MCF 10A (cell line): ENCODE results near the gene PCNX1. TPM values are rescaled to one million over a fixed set of nuclear protein-coding genes. Genes with fewer than 3 reads are reported as not detected.
"Not testable (repeated sequence)": the region's sequence is repeated elsewhere in the genome, so short reads cannot be mapped to it uniquely, and the experiment has no call there.

Experiments
- BruUV-seq: library from RNA; stranded (reverse); fragments of 400-500 nt; replicated peaks from 2 replicates; lab custom pipeline; 2021; lab: Mats Ljungman, UMichigan
- CTCF ChIA-PET: fragments of 300-600 bp; sonication (Branson Sonifier 250); formaldehyde crosslinking; extraction: SDS; loops from one replicate; lab custom pipeline; 2021; ENCODE audit warnings: antibody characterized with exemption, inconsistent platforms; lab: Yijun Ruan, JAX
- POLR2A ChIA-PET: fragments of 300-600, 350-650 bp; sonication (Branson Sonifier 250); formaldehyde crosslinking; extraction: SDS; loops from one replicate; lab custom pipeline; 2020; ENCODE audit warnings: antibody characterized with exemption, inconsistent platforms; lab: Yijun Ruan, JAX
- DNase-seq: peaks from one replicate; pipeline ENCODE4 v3.0.0-alpha.2; 2018; ENCODE audit not compliant: unreplicated experiment
- H3K27ac Mint-ChIP-seq: one replicate; pipeline ENCODE4 v1.8.0; 2022; ENCODE audit warnings: mild to moderate bottlenecking, low read depth, mixed read lengths; ENCODE audit not compliant: unreplicated experiment
- H3K27me3 Mint-ChIP-seq: one replicate; pipeline ENCODE4 v1.8.0; 2022; ENCODE audit warnings: mixed read lengths; ENCODE audit not compliant: insufficient read depth, unreplicated experiment
- H3K36me3 Mint-ChIP-seq: one replicate; pipeline ENCODE4 v1.8.0; 2022; ENCODE audit warnings: mild to moderate bottlenecking, moderate library complexity, mixed read lengths; ENCODE audit not compliant: insufficient read depth, unreplicated experiment
- H3K4me1 Mint-ChIP-seq: one replicate; pipeline ENCODE4 v1.8.0; 2022; ENCODE audit warnings: mixed read lengths; ENCODE audit not compliant: insufficient read depth, unreplicated experiment
- H3K4me3 Mint-ChIP-seq: one replicate; pipeline ENCODE4 v1.8.0; 2022; ENCODE audit warnings: mild to moderate bottlenecking, moderate library complexity, mixed read lengths; ENCODE audit not compliant: unreplicated experiment
- H3K9me3 Mint-ChIP-seq: one replicate; pipeline ENCODE4 v1.8.0; 2022; ENCODE audit warnings: mixed read lengths; ENCODE audit not compliant: unreplicated experiment
- intact Hi-C: fragments of 100-400 bp; cut with micrococcal nuclease; formaldehyde crosslinking; loops from 2 replicates; pipeline ENCODE4 v1.14.1; 2022
- total RNA-seq: library from RNA; stranded (reverse); gene quantifications from 2 replicates; pipeline ENCODE4 v1.2.3, GENCODE V29; 2022
- TF ChIP-seq, protein P1 (sequence below): fragments of 200-600 bp; IDR thresholded peaks from one replicate; pipeline ENCODE4 v1.8.0; 2022; ENCODE audit warnings: antibody characterized with exemption, mild to moderate bottlenecking; ENCODE audit not compliant: unreplicated experiment

PCNX1 gene
- total RNA-seq, 1 experiment from 2014 or later = 55.6 TPM

- H3K4me3 Mint-ChIP-seq = no peak overlapping the region
- ChIA-PET POLR2A (interaction anchor here (0.6 to 1.1 kb wide), 2 partner anchors 11 to 282 kb away, joined by 3 read pairs; no protein-coding TSS in a partner anchor), CTCF (interaction anchor here (0.5 to 1.0 kb wide), 9 partner anchors 15 to 732 kb away, joined by 3 to 6 read pairs (median 3); no protein-coding TSS in a partner anchor)
- peaks cover 18% of the 10 kb centered on the region for H3K4me1 Mint-ChIP-seq
- no peaks in the 10 kb centered on the region for H3K9me3 Mint-ChIP-seq
- intact Hi-C loops = no loop called here
- no peaks in the 10 kb centered on the region for H3K36me3 Mint-ChIP-seq
- TF ChIP-seq, protein P1, sequence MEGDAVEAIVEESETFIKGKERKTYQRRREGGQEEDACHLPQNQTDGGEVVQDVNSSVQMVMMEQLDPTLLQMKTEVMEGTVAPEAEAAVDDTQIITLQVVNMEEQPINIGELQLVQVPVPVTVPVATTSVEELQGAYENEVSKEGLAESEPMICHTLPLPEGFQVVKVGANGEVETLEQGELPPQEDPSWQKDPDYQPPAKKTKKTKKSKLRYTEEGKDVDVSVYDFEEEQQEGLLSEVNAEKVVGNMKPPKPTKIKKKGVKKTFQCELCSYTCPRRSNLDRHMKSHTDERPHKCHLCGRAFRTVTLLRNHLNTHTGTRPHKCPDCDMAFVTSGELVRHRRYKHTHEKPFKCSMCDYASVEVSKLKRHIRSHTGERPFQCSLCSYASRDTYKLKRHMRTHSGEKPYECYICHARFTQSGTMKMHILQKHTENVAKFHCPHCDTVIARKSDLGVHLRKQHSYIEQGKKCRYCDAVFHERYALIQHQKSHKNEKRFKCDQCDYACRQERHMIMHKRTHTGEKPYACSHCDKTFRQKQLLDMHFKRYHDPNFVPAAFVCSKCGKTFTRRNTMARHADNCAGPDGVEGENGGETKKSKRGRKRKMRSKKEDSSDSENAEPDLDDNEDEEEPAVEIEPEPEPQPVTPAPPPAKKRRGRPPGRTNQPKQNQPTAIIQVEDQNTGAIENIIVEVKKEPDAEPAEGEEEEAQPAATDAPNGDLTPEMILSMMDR = no peak
- DNase-seq = no peak
- no peaks in the 10 kb centered on the region for H3K27me3 Mint-ChIP-seq
- H3K27ac Mint-ChIP-seq = no peak overlapping the region
- no TSS peak for BruUV-seq
Observed at GRCh38 chr14:71122866-71123565, 215.8 kb downstream of the PCNX1 start.

GRCh38 chr14:71123579-71124135, 216.4 kb downstream of the PCNX1 start:
- Mint-ChIP-seq H3K27me3 (no peaks in the 10 kb centered on the region), H3K27ac (no peak overlapping the region), H3K4me3 (no peak overlapping the region), H3K9me3 (no peaks in the 10 kb centered on the region), H3K36me3 (no peaks in the 10 kb centered on the region), H3K4me1 (peaks cover 16% of the 10 kb centered on the region)
- ChIA-PET POLR2A (interaction anchor here (1.1 kb wide), 1 partner anchor 10 kb away, joined by 3 read pairs; no protein-coding TSS in a partner anchor), CTCF (interaction anchor here (0.5 to 0.8 kb wide), 5 partner anchors 15 to 731 kb away, joined by 3 to 6 read pairs (median 4); no protein-coding TSS in a partner anchor)
- no TSS peak for BruUV-seq
- TF ChIP-seq, protein P1 = no peak
- intact Hi-C loops = no loop called here
- DNase-seq = no peak

- H3K4me3 Mint-ChIP-seq, H3K9me3 Mint-ChIP-seq, CTCF ChIA-PET, H3K27ac Mint-ChIP-seq, POLR2A ChIA-PET, DNase-seq, BruUV-seq, intact Hi-C loops, H3K27me3 Mint-ChIP-seq, H3K36me3 Mint-ChIP-seq: not testable (repeated sequence)
- H3K4me1 Mint-ChIP-seq = peaks cover 11% of the 10 kb centered on the region
Observed at GRCh38 chr14:71129716-71130490, 222.6 kb downstream of the PCNX1 start.

DNA sequence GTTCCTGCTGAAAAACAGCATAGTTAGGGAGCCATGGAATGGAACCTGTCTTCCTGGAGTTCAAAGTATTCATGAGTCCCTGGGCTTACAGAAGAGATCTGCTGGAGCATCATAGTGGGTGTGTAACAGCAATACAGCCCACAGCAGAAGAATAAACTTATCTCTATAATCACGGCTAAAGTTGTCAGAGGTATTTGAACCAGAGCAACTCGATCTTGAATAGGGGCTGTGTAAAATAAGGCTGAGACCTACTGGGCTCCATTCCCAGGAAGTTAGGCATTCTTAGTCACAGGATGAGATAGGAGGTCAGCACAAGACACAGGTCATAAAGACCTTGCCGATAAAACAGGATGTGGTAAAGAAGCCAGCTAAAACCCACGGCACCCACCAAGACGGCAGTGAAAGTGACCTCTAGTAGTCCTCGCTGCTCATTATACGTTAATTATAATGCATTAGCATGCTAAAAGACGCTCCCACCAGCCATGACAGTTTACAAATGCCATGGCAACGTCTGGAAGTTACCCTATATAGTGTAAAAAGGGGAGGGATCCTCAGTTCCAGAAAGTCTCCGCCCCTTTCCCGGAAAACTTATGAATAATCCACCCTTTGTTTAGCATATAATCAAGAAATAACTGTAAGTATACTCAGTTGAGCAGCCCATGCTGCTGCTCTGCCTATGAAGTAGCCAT, 223.4 kb downstream of the PCNX1 start:
- TF ChIP-seq, protein P1 = no peak
- CTCF ChIA-PET = interaction anchor here (0.6 kb wide), 1 partner anchor 123 kb away, joined by 4 read pairs; no protein-coding TSS in a partner anchor
- Mint-ChIP-seq H3K9me3 (no peaks in the 10 kb centered on the region), H3K4me3 (no peak overlapping the region), H3K36me3 (peaks cover 4% of the 10 kb centered on the region), H3K27ac (no peak overlapping the region), H3K27me3 (no peaks in the 10 kb centered on the region), H3K4me1 (peaks cover 11% of the 10 kb centered on the region)
- peak; percentile 59 for DNase-seq
- intact Hi-C loops = no loop called here
- POLR2A ChIA-PET = no interaction called here
- no TSS peak for BruUV-seq
